ENCODE data around the gene FBF1.
"Not testable (repeated sequence)": the region's sequence is repeated elsewhere in the genome, so short reads cannot be mapped to it uniquely, and the experiment has no call there.

Gene FBF1

GRCh38 chr17:75976175-75976848, 35.5 kb upstream of the FBF1 start:
- TF ChIP-seq GLIS3 (CRISPR knock-in tag; IDR thresholded peaks at IDR 0.05) (no peak), ISL1 (CRISPR knock-in tag; IDR thresholded peaks at IDR 0.05) (no peak), ZNF8 (CRISPR knock-in tag; IDR thresholded peaks at IDR 0.05) (no peak), OSR1 (CRISPR knock-in tag; IDR thresholded peaks at IDR 0.05) (no peak), ZFP3 (CRISPR knock-in tag; IDR thresholded peaks at IDR 0.05) (no peak), TCF4 (CRISPR knock-in tag; IDR thresholded peaks at IDR 0.05; ENCODE audit: borderline replicate concordance) (no peak)
- TF ChIP-seq, protein P1, sequence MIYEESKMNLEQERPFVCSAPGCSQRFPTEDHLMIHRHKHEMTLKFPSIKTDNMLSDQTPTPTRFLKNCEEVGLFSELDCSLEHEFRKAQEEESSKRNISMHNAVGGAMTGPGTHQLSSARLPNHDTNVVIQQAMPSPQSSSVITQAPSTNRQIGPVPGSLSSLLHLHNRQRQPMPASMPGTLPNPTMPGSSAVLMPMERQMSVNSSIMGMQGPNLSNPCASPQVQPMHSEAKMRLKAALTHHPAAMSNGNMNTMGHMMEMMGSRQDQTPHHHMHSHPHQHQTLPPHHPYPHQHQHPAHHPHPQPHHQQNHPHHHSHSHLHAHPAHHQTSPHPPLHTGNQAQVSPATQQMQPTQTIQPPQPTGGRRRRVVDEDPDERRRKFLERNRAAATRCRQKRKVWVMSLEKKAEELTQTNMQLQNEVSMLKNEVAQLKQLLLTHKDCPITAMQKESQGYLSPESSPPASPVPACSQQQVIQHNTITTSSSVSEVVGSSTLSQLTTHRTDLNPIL (CRISPR knock-in tag; IDR thresholded peaks at IDR 0.05; ENCODE audit: low read depth) = no peak
- TF ChIP-seq, protein P2, sequence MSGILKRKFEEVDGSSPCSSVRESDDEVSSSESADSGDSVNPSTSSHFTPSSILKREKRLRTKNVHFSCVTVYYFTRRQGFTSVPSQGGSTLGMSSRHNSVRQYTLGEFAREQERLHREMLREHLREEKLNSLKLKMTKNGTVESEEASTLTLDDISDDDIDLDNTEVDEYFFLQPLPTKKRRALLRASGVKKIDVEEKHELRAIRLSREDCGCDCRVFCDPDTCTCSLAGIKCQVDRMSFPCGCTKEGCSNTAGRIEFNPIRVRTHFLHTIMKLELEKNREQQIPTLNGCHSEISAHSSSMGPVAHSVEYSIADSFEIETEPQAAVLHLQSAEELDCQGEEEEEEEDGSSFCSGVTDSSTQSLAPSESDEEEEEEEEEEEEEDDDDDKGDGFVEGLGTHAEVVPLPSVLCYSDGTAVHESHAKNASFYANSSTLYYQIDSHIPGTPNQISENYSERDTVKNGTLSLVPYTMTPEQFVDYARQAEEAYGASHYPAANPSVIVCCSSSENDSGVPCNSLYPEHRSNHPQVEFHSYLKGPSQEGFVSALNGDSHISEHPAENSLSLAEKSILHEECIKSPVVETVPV (CRISPR knock-in tag; IDR thresholded peaks at IDR 0.05) = no peak
- no peak for ATAC-seq

DNA sequence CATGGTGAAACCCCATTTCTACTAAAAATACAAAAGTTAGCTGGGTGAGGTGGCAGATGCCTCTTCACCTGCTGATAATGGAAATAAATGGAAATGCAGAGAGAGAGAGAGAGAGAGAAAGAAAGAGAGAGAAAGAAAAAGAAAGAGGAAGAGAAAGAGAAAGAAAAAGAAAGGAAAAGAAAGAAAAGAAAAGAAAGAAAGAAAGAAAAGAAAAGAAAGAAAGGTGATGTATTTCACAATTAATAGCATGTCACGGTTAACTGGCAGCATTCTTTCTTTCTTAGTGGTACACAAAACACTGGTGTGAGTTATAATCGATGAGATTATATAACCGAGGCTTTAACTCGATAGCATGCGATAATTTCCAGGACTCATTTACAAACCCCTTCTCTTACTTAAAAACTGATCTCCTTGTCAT, 34.9 kb upstream of the FBF1 start:
- no peak for TF ChIP-seq ZFP3 (CRISPR knock-in tag; IDR thresholded peaks at IDR 0.05)
- no peak for TF ChIP-seq TSHZ2 (CRISPR knock-in tag; IDR thresholded peaks at IDR 0.05)
- TF ChIP-seq OSR1 (CRISPR knock-in tag; IDR thresholded peaks at IDR 0.05) = no peak
- TF ChIP-seq ZNF565 (CRISPR knock-in tag; conservative IDR thresholded peaks at IDR 0.05; ENCODE audit: low read depth) = no peak
- TF ChIP-seq ZFP30 (CRISPR knock-in tag; IDR thresholded peaks at IDR 0.05) = no peak
- no peak for TF ChIP-seq ZNF8 (CRISPR knock-in tag; IDR thresholded peaks at IDR 0.05)
- no peak for TF ChIP-seq ZC3H10 (CRISPR knock-in tag; IDR thresholded peaks at IDR 0.05)
- TF ChIP-seq, protein P3, sequence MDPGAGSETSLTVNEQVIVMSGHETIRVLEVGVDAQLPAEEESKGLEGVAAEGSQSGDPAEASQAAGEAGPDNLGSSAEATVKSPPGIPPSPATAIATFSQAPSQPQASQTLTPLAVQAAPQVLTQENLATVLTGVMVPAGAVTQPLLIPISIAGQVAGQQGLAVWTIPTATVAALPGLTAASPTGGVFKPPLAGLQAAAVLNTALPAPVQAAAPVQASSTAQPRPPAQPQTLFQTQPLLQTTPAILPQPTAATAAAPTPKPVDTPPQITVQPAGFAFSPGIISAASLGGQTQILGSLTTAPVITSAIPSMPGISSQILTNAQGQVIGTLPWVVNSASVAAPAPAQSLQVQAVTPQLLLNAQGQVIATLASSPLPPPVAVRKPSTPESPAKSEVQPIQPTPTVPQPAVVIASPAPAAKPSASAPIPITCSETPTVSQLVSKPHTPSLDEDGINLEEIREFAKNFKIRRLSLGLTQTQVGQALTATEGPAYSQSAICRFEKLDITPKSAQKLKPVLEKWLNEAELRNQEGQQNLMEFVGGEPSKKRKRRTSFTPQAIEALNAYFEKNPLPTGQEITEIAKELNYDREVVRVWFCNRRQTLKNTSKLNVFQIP (CRISPR knock-in tag; IDR thresholded peaks at IDR 0.05; ENCODE audit: borderline replicate concordance, low read depth) = no peak
- no peak for TF ChIP-seq TCF4 (CRISPR knock-in tag; IDR thresholded peaks at IDR 0.05; ENCODE audit: borderline replicate concordance)
- ATAC-seq = no peak

DNA sequence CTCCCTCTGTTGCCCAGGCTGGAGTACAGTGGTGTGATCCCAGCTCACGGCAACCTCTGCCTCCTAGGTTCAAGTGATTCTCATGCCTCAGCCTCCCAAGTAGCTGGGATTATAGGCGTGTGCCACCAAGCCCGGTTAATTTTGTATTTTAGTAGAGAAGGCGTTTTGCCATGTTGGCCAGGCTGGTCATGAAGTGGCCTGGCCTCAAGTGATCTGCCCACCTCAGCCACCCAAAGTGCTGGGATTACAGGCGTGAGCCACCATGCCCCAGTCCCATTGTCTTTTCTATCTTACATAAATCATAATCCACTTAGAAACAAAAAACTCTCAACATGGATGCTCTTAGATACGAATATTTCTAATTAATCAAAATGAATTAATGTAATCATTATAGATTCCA, 34.3 kb upstream of the FBF1 start:
- ATAC-seq = not testable (repeated sequence)

DNA sequence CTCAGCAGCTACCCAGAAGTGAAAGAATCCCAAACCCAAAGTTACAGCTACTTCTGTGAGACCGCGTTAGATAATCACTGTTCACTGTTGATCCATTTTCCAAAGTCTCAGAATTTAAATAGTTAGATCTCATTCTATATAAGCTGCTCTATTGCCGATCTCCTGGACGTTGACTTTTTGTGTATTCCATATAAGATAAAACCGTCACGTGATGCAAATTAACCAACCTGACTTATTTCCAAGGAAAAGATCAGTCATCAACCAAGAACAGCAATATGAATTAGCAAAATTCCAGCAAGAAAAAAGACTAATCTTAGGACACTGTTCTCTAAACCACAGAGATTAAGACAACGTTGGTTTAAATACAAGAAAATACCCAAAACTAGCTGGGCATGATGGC, 29.8 kb upstream of the FBF1 start:
- TF ChIP-seq TSHZ2 (CRISPR knock-in tag; IDR thresholded peaks at IDR 0.05) (no peak), ISL1 (CRISPR knock-in tag; IDR thresholded peaks at IDR 0.05) (no peak), SNAI2 (CRISPR knock-in tag; IDR thresholded peaks at IDR 0.05) (no peak), TCF4 (CRISPR knock-in tag; IDR thresholded peaks at IDR 0.05; ENCODE audit: borderline replicate concordance) (no peak), BACH2 (CRISPR knock-in tag; IDR thresholded peaks at IDR 0.05; ENCODE audit: borderline replicate concordance) (no peak), RARB (CRISPR knock-in tag; IDR thresholded peaks at IDR 0.05) (no peak), GLIS3 (CRISPR knock-in tag; IDR thresholded peaks at IDR 0.05) (no peak), ARNTL (CRISPR knock-in tag; IDR thresholded peaks at IDR 0.05; ENCODE audit: borderline replicate concordance, low read depth) (no peak), OSR1 (CRISPR knock-in tag; IDR thresholded peaks at IDR 0.05) (no peak), ZNF8 (CRISPR knock-in tag; IDR thresholded peaks at IDR 0.05) (no peak), CSDC2 (CRISPR knock-in tag; IDR thresholded peaks at IDR 0.05) (no peak), ZNF70 (CRISPR knock-in tag; IDR thresholded peaks at IDR 0.05) (no peak), TOX (CRISPR knock-in tag; IDR thresholded peaks at IDR 0.05; ENCODE audit: borderline replicate concordance) (no peak), PPARA (CRISPR knock-in tag; IDR thresholded peaks at IDR 0.05; ENCODE audit: borderline replicate concordance) (no peak)
- TF ChIP-seq, protein P4, sequence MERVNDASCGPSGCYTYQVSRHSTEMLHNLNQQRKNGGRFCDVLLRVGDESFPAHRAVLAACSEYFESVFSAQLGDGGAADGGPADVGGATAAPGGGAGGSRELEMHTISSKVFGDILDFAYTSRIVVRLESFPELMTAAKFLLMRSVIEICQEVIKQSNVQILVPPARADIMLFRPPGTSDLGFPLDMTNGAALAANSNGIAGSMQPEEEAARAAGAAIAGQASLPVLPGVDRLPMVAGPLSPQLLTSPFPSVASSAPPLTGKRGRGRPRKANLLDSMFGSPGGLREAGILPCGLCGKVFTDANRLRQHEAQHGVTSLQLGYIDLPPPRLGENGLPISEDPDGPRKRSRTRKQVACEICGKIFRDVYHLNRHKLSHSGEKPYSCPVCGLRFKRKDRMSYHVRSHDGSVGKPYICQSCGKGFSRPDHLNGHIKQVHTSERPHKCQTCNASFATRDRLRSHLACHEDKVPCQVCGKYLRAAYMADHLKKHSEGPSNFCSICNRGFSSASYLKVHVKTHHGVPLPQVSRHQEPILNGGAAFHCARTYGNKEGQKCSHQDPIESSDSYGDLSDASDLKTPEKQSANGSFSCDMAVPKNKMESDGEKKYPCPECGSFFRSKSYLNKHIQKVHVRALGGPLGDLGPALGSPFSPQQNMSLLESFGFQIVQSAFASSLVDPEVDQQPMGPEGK (CRISPR knock-in tag; IDR thresholded peaks at IDR 0.05; ENCODE audit: borderline replicate concordance) = no peak
- ATAC-seq = no peak; the same call in 2 of the 3 replicates
